ENCODE data around the gene TAS2R39.

Gene TAS2R39

DNA sequence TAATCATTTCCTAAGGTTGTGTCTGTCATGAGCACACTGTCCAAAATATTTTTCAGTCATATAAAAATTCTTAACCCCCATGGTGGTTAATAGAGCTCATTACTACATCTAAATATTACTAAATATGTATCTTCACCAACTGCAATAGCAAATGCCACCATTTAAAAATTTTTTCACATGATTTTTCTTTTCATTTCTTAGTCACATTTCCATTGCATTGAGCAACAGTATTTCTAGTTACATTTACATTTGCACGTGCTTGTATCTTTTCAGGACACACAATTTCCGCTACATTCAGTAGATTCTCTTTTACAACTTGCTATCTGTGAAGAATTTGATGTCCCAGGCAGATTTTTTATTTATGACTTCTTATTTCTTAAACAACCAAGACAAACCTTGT, 33.5 kb downstream of the TAS2R39 start:
- no peak overlapping the region for H3K4me3 ChIP-seq (ENCODE audit: low read length)
- H3K27me3 ChIP-seq (replicated peaks; ENCODE audit: control insufficient read depth, insufficient read depth, low read length), result peaks cover under 1% of the 10 kb centered on the region
- no peaks in the 10 kb centered on the region for H3K36me3 ChIP-seq (ENCODE audit: control insufficient read depth, insufficient read depth, low read length, severe bottlenecking)
- no peak overlapping the region for H3K9ac ChIP-seq (ENCODE audit: low read length)
- H3K4me1 ChIP-seq (ENCODE audit: control insufficient read depth, insufficient read depth, low read length), result peaks cover 5% of the 10 kb centered on the region
- no peak for DNase-seq (ENCODE audit: low read depth)
- no peaks in the 10 kb centered on the region for H3K9me3 ChIP-seq (ENCODE audit: control insufficient read depth, low read length)

DNA sequence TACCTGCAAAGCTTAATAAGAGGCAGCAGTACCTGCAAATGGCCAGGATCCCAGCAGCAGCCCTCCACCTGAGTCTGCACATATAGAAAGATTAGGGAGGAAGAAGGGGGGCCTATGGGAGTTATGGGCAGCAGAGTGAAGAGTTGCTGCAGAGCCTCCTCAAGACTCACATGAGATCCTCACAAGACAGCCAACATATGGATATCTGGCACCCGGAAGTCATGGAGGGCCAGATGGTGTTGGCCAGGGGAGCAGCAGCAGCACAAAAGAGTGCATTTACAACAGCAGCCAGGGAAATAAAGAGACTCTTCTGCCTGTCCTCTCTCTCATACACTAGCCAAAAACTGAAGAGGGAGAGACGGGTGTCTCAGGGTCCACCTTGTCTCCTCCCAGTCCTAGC, 34.6 kb downstream of the TAS2R39 start:
- Histone ChIP-seq H3K36me3 (ENCODE audit: control insufficient read depth, insufficient read depth, low read length, severe bottlenecking) (no peaks in the 10 kb centered on the region), H3K27me3 (replicated peaks; ENCODE audit: control insufficient read depth, insufficient read depth, low read length) (peaks cover 12% of the 10 kb centered on the region), H3K4me3 (ENCODE audit: low read length) (no peak overlapping the region), H3K9ac (ENCODE audit: low read length) (no peak overlapping the region), H3K4me1 (ENCODE audit: control insufficient read depth, insufficient read depth, low read length) (peaks cover 5% of the 10 kb centered on the region), H3K9me3 (ENCODE audit: control insufficient read depth, low read length) (no peaks in the 10 kb centered on the region)
- no peak for DNase-seq (ENCODE audit: low read depth)

DNA sequence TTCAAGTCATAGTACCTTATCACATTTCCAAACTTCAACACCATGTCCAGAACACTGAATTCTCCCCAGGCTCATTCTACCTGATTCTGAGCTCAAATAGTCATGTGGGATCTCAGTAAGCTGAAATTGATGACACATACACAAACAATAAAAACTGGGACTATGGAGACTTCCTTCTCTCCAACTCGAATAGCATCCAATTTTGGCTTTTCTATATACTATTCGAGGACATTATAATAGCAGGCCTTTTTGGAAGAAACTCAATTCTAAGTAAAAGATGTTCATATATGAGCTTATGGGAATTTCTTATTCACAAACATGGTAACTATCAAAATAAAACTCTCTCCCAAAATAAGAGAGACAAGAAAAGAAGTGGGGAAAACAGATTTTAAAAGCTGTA, 38.1 kb downstream of the TAS2R39 start:
- Histone ChIP-seq H3K9ac (ENCODE audit: low read length) (no peak overlapping the region), H3K4me1 (ENCODE audit: control insufficient read depth, insufficient read depth, low read length) (peaks cover 2% of the 10 kb centered on the region), H3K36me3 (ENCODE audit: control insufficient read depth, insufficient read depth, low read length, severe bottlenecking) (no peaks in the 10 kb centered on the region), H3K9me3 (ENCODE audit: control insufficient read depth, low read length) (no peaks in the 10 kb centered on the region), H3K27me3 (replicated peaks; ENCODE audit: control insufficient read depth, insufficient read depth, low read length) (peaks cover 32% of the 10 kb centered on the region), H3K4me3 (ENCODE audit: low read length) (no peak overlapping the region)
- DNase-seq (ENCODE audit: low read depth), result no peak

DNA sequence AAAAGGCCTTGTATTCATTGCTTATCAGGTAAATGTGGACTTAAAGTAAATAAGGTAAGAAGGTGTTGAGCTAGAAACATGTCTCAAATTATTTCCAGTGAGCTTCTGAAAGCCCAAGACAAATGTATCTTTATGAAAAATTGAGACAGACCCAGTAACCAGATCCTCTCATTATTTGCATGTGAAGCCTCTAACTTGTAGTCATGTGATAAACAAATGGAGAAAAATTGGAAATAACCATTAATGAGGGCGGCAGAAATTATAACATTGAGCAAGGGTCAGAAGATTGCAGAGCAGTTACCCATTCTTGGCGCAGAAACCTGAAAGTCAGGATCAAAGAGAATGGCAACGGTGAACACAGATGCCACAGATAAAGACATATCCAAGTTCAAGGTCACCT, 38.5 kb downstream of the TAS2R39 start, which contains the start of gene TAS2R40:
TAS2R40 (plus strand) TSS at position 301 of the 400 bp plus-strand sequence; CDS start at position 343, 42 bp downstream.
- DNase-seq (ENCODE audit: low read depth), result no peak
- Histone ChIP-seq H3K4me3 (ENCODE audit: low read length) (no peak within 1 kb of the TSS), H3K9me3 (ENCODE audit: control insufficient read depth, low read length) (no peaks in the 10 kb centered on the region), H3K4me1 (ENCODE audit: control insufficient read depth, insufficient read depth, low read length) (no peaks in the 10 kb centered on the region), H3K27me3 (replicated peaks; ENCODE audit: control insufficient read depth, insufficient read depth, low read length) (peaks cover 32% of the 10 kb centered on the region), H3K36me3 (ENCODE audit: control insufficient read depth, insufficient read depth, low read length, severe bottlenecking) (no peaks in the 10 kb centered on the region), H3K9ac (ENCODE audit: low read length) (no peak within 1 kb of the TSS)

DNA sequence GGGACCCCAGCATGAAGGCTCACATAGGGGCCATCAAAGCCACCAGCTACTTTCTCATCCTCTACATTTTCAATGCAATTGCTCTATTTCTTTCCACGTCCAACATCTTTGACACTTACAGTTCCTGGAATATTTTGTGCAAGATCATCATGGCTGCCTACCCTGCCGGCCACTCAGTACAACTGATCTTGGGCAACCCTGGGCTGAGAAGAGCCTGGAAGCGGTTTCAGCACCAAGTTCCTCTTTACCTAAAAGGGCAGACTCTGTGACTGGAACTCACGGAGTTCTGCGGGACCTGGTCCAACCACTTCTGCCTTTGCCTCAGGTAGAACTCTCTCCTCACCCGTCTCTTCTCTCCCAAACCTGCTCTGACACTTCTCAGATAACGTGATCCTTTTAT, 39.6 kb downstream of the TAS2R39 start:
- no peaks in the 10 kb centered on the region for H3K36me3 ChIP-seq (ENCODE audit: control insufficient read depth, insufficient read depth, low read length, severe bottlenecking)
- H3K9ac ChIP-seq (ENCODE audit: low read length), result no peak overlapping the region
- H3K4me3 ChIP-seq (ENCODE audit: low read length), result no peak overlapping the region
- H3K27me3 ChIP-seq (replicated peaks; ENCODE audit: control insufficient read depth, insufficient read depth, low read length), result peaks cover 32% of the 10 kb centered on the region
- no peak for DNase-seq (ENCODE audit: low read depth)
- H3K4me1 ChIP-seq (ENCODE audit: control insufficient read depth, insufficient read depth, low read length), result peaks cover 7% of the 10 kb centered on the region
- no peaks in the 10 kb centered on the region for H3K9me3 ChIP-seq (ENCODE audit: control insufficient read depth, low read length)

DNA sequence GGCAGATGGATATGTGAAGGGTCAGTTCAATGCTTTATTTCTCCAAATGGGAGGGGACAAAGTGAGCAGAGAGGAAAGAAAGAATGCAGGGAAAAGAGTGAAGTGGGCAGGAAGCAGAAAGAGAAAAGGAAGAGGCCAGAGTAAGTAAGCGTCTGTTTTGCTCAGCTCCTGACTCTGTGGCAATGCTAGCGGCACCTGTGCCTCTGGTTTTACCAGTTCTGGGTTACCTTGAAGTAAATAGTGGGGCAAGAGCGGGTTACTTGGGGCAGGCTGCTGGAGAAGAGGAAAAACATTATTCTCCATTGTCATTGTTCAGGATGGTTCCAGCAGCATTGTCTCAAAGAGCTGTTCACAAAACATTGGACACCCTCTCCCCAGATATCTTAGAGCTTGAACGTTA, 40.6 kb downstream of the TAS2R39 start:
- no peak for DNase-seq (ENCODE audit: low read depth)
- Histone ChIP-seq H3K9me3 (ENCODE audit: control insufficient read depth, low read length) (no peaks in the 10 kb centered on the region), H3K27me3 (replicated peaks; ENCODE audit: control insufficient read depth, insufficient read depth, low read length) (peaks cover 32% of the 10 kb centered on the region), H3K4me3 (ENCODE audit: low read length) (no peak overlapping the region), H3K4me1 (ENCODE audit: control insufficient read depth, insufficient read depth, low read length) (peaks cover 12% of the 10 kb centered on the region), H3K9ac (ENCODE audit: low read length) (no peak overlapping the region), H3K36me3 (ENCODE audit: control insufficient read depth, insufficient read depth, low read length, severe bottlenecking) (no peaks in the 10 kb centered on the region)

DNA sequence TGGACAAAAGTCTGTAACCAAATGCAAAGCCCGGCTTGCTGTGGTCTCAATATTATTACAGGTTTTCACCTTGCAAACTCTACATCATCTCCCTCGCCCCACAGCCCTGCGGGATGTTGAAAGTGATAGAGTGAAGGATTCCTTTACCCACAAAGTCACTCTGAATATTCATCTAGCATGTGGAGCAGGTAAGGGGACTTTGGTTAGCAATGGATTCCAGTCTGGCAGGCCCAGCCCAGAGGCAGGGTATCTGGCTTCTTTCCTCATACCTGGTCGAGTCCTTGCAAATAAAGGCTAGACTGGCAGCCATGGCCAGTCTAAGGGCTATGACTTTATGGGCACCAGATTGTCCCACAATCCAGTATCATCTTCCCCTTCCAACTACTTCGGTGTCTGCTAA, 41.8 kb downstream of the TAS2R39 start:
- no peak for DNase-seq (ENCODE audit: low read depth)
- Histone ChIP-seq H3K4me1 (ENCODE audit: control insufficient read depth, insufficient read depth, low read length) (peaks cover 14% of the 10 kb centered on the region), H3K27me3 (replicated peaks; ENCODE audit: control insufficient read depth, insufficient read depth, low read length) (peaks cover 32% of the 10 kb centered on the region), H3K9me3 (ENCODE audit: control insufficient read depth, low read length) (no peaks in the 10 kb centered on the region), H3K4me3 (ENCODE audit: low read length) (no peak overlapping the region), H3K9ac (ENCODE audit: low read length) (no peak overlapping the region), H3K36me3 (ENCODE audit: control insufficient read depth, insufficient read depth, low read length, severe bottlenecking) (no peaks in the 10 kb centered on the region)

DNA sequence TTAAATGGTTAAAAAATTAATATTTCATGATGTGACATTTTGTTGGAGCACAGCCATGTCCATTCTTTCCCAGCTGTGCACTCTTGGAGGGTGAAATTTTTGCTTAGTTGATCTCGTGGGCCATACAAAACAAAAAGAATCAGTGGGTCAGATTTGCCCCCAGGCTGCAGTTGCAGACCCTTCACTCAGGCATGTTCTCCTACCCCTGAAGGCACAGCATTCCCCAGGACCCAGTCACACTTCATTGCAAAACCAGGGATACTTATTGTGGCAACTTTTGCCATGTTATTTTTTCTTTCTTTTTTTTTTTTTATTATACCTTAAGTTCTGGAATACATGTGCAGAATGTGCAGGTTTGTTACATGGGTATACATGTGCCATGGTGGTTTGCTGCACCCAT, 44.6 kb downstream of the TAS2R39 start:
- Histone ChIP-seq H3K9ac (ENCODE audit: low read length) (no peak overlapping the region), H3K27me3 (replicated peaks; ENCODE audit: control insufficient read depth, insufficient read depth, low read length) (peaks cover 21% of the 10 kb centered on the region), H3K9me3 (ENCODE audit: control insufficient read depth, low read length) (no peaks in the 10 kb centered on the region), H3K4me1 (ENCODE audit: control insufficient read depth, insufficient read depth, low read length) (peaks cover 14% of the 10 kb centered on the region), H3K4me3 (ENCODE audit: low read length) (no peak overlapping the region), H3K36me3 (ENCODE audit: control insufficient read depth, insufficient read depth, low read length, severe bottlenecking) (no peaks in the 10 kb centered on the region)
- DNase-seq (ENCODE audit: low read depth), result peak; percentile 75

DNA sequence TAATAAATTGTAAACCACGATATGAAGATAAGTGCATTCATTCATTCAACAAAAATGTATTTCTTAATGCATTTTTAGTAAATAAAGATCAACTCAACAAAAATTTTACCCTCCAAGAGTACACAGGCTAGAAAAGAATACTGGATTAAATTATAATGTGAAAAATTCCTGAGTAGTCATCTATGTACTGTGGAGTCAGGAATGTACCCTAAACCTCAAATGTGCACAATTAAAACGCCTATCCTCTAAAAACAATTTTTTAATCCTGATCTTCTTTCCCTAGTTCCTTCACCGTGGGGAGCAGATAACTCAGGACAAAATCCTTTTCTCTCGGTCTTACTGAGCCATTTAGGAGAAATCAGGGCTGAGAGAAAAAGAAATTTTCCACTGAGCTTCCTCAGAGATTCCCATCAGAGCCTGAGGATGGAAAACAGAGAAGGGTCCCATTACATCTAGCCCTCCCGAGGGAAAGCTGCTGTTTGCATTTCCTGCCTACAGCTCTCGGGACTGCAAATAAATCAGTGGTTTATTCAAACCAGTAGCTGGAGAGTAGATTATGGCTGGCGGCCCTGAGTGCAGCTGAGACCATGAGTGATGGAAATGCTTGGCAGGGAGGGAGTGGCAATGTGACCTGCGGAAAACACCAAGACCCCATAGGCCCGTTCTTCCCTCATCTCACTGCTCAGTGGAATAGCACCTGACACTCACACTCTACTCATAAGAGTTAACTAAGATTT, 46.0 kb downstream of the TAS2R39 start:
- peaks cover 14% of the 10 kb centered on the region for H3K4me1 ChIP-seq (ENCODE audit: control insufficient read depth, insufficient read depth, low read length)
- peaks cover 7% of the 10 kb centered on the region for H3K27me3 ChIP-seq (replicated peaks; ENCODE audit: control insufficient read depth, insufficient read depth, low read length)
- H3K36me3 ChIP-seq (ENCODE audit: control insufficient read depth, insufficient read depth, low read length, severe bottlenecking), result no peaks in the 10 kb centered on the region
- no peaks in the 10 kb centered on the region for H3K9me3 ChIP-seq (ENCODE audit: control insufficient read depth, low read length)
- peak; percentile 46 for DNase-seq (ENCODE audit: low read depth)
- no peak overlapping the region for H3K9ac ChIP-seq (ENCODE audit: low read length)
- H3K4me3 ChIP-seq (ENCODE audit: low read length), result no peak overlapping the region

DNA sequence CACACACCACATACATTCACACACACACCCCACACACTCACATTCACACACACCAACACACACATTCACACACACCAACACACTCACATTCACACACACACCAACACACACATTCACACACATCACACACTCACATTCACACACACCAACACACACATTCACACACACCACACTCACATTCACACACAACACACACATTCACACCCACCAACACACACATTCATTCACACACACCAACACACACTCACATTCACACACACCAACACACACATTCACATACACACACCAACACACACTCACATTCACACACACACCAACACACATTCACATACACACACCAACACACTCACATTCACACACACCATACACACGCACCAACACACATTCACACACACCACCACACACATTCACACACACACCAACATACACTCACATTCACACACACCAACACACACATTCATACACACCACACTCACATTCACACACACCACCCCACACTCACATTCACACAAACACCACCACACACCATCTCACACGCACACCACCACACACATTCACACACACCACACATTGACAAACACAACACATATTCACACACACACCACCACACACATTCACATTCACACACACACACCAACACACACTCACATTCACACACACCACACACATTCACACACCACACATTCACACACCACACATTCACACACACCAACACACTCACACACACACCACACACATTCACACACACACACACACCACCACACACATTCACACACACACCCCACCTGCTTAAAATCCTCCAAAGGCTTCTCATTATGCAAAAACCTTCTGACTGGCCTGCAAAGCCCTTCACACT, 47.6 kb downstream of the TAS2R39 start:
- H3K36me3 ChIP-seq (ENCODE audit: control insufficient read depth, insufficient read depth, low read length, severe bottlenecking), result no peaks in the 10 kb centered on the region
- H3K4me3 ChIP-seq (ENCODE audit: low read length), result no peak overlapping the region
- H3K27me3 ChIP-seq (replicated peaks; ENCODE audit: control insufficient read depth, insufficient read depth, low read length), result no peaks in the 10 kb centered on the region
- no peak for DNase-seq (ENCODE audit: low read depth)
- peaks cover 8% of the 10 kb centered on the region for H3K9me3 ChIP-seq (ENCODE audit: control insufficient read depth, low read length)
- no peak overlapping the region for H3K9ac ChIP-seq (ENCODE audit: low read length)
- H3K4me1 ChIP-seq (ENCODE audit: control insufficient read depth, insufficient read depth, low read length), result peaks cover 14% of the 10 kb centered on the region
